ENCODE results near the gene MRPL14. TPM values are rescaled to one million over a fixed set of nuclear protein-coding genes. Genes with fewer than 3 reads are reported as not detected.

The MRPL14 gene
- total and polyA plus RNA-seq, 2 of the 8 experiments (the other 6 are each of a cell fraction or from before 2014, with no cell fraction given) = 82.0 to 97.1 TPM

DNA sequence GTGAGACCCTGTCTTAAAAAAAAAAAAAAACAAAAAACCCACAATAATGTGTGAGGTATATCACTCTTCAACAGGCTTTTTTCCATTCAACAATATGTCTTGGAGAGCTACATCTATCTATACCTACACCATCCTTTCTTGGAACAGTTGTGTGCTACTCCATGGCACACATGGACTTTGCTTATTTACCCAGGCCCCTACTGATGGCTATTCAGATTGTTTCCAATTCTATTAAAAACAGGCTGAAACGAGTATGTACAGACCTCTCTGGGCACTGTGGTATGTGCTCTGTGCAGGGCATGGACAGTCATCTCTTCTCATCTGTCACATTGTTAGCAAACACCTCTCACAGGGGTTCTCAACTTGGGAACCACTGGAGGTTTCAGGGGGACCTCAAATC lies 28.1 kb downstream of the MRPL14 start:
- Histone ChIP-seq H3K4me2 (ENCODE audit: insufficient read depth in 1 of 2, low read depth in 2 of 2, low read length in 2 of 2) (no peak overlapping the region), H3K23me2 (ENCODE audit: low read depth, low read length) (no peaks in the 10 kb centered on the region), H2AFZ (ENCODE audit: low read length) (no peak overlapping the region), H2BK12ac (ENCODE audit: low read depth, low read length) (no peak overlapping the region), H3K14ac (ENCODE audit: insufficient read length) (no peak overlapping the region), H4K91ac (replicated peaks; ENCODE audit: insufficient read length, low read length) (no peak overlapping the region), H3K9ac (replicated peaks in 1 of 4; ENCODE audit: extremely low read depth in 1 of 4, low read depth in 3 of 4, low read length in 3 of 4) (no peak overlapping the region), H2BK15ac (ENCODE audit: low read length) (no peak overlapping the region), H3K79me2 (ENCODE audit: control insufficient read depth in 1 of 2, insufficient read depth in 2 of 2, low read length in 2 of 2) (no peaks in the 10 kb centered on the region), H2BK120ac (replicated peaks; ENCODE audit: low read depth, low read length) (no peak overlapping the region), H3K4ac (replicated peaks; ENCODE audit: insufficient read length, low read depth, low read length) (no peak overlapping the region), H3K27ac (ENCODE audit: low read depth, low read length) (no peak overlapping the region), H4K20me1 (replicated peaks in 1 of 2; ENCODE audit: control insufficient read depth in 1 of 2, insufficient read depth in 2 of 2, low read length in 2 of 2) (peaks cover 9 to 22% of the 10 kb centered on the region in 2 experiments), H3K18ac (ENCODE audit: extremely low read depth, low read length) (no peak overlapping the region), H4K8ac (ENCODE audit: extremely low read depth, insufficient read depth, low read length) (no peak overlapping the region), H4K5ac (ENCODE audit: insufficient read length, low read depth, low read length) (no peak overlapping the region), H3K23ac (ENCODE audit: insufficient read length) (no peak overlapping the region), H3K4me1 (replicated peaks in 1 of 4; ENCODE audit: control insufficient read depth in 3 of 4, insufficient read depth in 4 of 4, low read length in 3 of 4) (peaks cover 0 to 9% (median 0%) of the 10 kb centered on the region in 4 experiments; a peak in 2 of 7 replicates), H2AK5ac (ENCODE audit: low read depth, low read length) (no peak overlapping the region), H3K56ac (replicated peaks; ENCODE audit: insufficient read length, low read depth, low read length) (no peak overlapping the region), H3K27me3 (replicated peaks in 1 of 4; ENCODE audit: control insufficient read depth in 3 of 4, extremely low read depth in 1 of 4, insufficient read depth in 3 of 4, low read length in 3 of 4) (no peaks in the 10 kb centered on the region), H3K4me3 (ENCODE audit: extremely low read depth in 1 of 4, insufficient read depth in 2 of 4, low read depth in 3 of 4, low read length in 4 of 4) (no peak overlapping the region), H2BK20ac (ENCODE audit: low read length) (no peak overlapping the region), H3K79me1 (ENCODE audit: low read depth, low read length) (peaks cover 5% of the 10 kb centered on the region), H3K36me3 (ENCODE audit: control insufficient read depth in 2 of 4, insufficient read depth in 4 of 4, low read length in 3 of 4) (peaks cover 0 to 21% (median 1%) of the 10 kb centered on the region in 4 experiments; a peak in 4 of 8 replicates), H3K9me3 (ENCODE audit: insufficient read depth in 2 of 2, low read depth in 1 of 2, low read length in 1 of 2) (no peaks in the 10 kb centered on the region), H2BK5ac (ENCODE audit: low read depth, low read length) (no peak overlapping the region)
- no peak for FAIRE-seq
- 79% methylated on average over 1 of the region's 1 CpG; no CpG with 5 or more reads in 1 of the 2 experiments for WGBS, 2 experiments (ENCODE audit: extremely low coverage in 1 of 2, insufficient coverage in 1 of 2, insufficient read length in 1 of 2, insufficient replicate concordance in 2 of 2, low coverage in 1 of 2, low lambda C conversion rate in 2 of 2, missing lambda C conversion rate in 1 of 2)
- ChIA-PET CTCF (ENCODE audit: partially characterized antibody) (interaction anchor here (0.7 to 10.8 kb wide), 22 partner anchors 9 to 493 kb away, joined by 3 to 255 read pairs (median 6); partner anchors contain the start of gene SLC35B2), POLR2A (ENCODE audit: partially characterized antibody) (interaction anchor here (1.0 to 1.8 kb wide), 4 partner anchors 10 to 157 kb away, joined by 3 to 5 read pairs (median 4); no protein-coding TSS in a partner anchor)
- no peak for DNase-seq (ENCODE audit: low read depth in 1 of 2, low spot score in 2 of 2)
- TF ChIP-seq TBP (IDR thresholded peaks at IDR 0.05; ENCODE audit: low read depth, low read length) (no peak), KDM4A (IDR thresholded peaks at IDR 0.05; ENCODE audit: low read depth, low read length, severe bottlenecking) (no peak), NANOG (IDR thresholded peaks at IDR 0.05; ENCODE audit: insufficient read depth, low read depth, low read length, poor library complexity, severe bottlenecking) (no peak), EZH2 (IDR thresholded peaks at IDR 0.05; ENCODE audit: low read depth, low read length, severe bottlenecking) (no peak), JUND (IDR thresholded peaks at IDR 0.05; ENCODE audit: low read length) (no peak), GABPA (IDR thresholded peaks at IDR 0.05; ENCODE audit: borderline replicate concordance, insufficient read depth, low read length) (no peak), CHD1 (IDR thresholded peaks at IDR 0.05; ENCODE audit: low read depth, low read length) (no peak), RBBP5 (IDR thresholded peaks at IDR 0.05; ENCODE audit: borderline replicate concordance, low read depth, low read length) (no peak), MAFK (IDR thresholded peaks at IDR 0.05; ENCODE audit: low read depth, low read length) (no peak), SIX5 (IDR thresholded peaks at IDR 0.05; ENCODE audit: low read depth, low read length) (no peak), SP4 (IDR thresholded peaks at IDR 0.05; ENCODE audit: low read length) (no peak), RFX5 (IDR thresholded peaks at IDR 0.05; ENCODE audit: borderline replicate concordance, low read depth, low read length) (no peak), CEBPB (IDR thresholded peaks at IDR 0.05; ENCODE audit: low read depth, low read length) (no peak), SAP30 (IDR thresholded peaks at IDR 0.05; ENCODE audit: insufficient read depth, insufficient replicate concordance, low read length) (no peak), CBX5 (IDR thresholded peaks at IDR 0.05; ENCODE audit: low read depth, low read length) (no peak)
